Upper lobe of left lung (tissue), 4 donors: ENCODE measurements around the gene FXYD6.

ENCODE experiments used
- POLR2A ChIP-seq, 4 donors: fragments of 450-650 bp; IDR thresholded peaks; one replicate each; pipeline ENCODE4 v1.5.1; 2016 to 2017; ENCODE audit warnings: antibody characterized with exemption in 4 of 4, mild to moderate bottlenecking in 2 of 4
- POLR2AphosphoS5 ChIP-seq, 2 donors: sonication (generic); formaldehyde crosslinking; IDR thresholded peaks; one replicate each; pipeline ENCODE4 v1.5.1; 2017; ENCODE audit warnings: antibody characterized with exemption in 2 of 2
- TF ChIP-seq, protein P1 (sequence below), 6 experiments: fragments of 450-650 bp in 4 of 6; fragments of 200-600 bp in 2 of 6; sonication (generic) in 2 of 6; IDR thresholded peaks; one replicate each; pipeline ENCODE4 v1.5.1; 2016 to 2019; ENCODE audit warnings: antibody characterized with exemption in 6 of 6

DNA sequence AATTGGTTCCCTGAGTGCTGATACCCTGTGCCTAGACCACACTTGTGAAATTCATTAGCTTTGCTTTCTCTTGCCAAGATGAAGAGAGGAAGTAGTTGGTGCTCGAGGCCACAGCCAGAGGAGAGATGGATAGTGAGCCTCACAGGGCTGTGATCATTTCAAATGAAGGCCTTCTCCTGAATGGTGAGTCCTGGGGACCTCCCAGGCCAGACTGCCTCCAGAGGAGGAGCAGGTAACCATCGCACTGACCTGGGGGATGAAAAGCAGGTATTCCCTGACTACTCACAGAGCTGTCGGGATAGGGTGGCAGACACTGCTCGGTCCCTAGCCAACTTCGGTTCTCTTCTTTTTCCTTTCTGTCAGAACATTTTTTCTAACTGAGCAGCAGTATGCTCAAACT, 4.8 kb upstream of the FXYD6 start:
- TF ChIP-seq POLR2A (IDR thresholded peaks at IDR 0.05) (no peak), POLR2AphosphoS5 (IDR thresholded peaks at IDR 0.05) (no peak)
- TF ChIP-seq, protein P1, sequence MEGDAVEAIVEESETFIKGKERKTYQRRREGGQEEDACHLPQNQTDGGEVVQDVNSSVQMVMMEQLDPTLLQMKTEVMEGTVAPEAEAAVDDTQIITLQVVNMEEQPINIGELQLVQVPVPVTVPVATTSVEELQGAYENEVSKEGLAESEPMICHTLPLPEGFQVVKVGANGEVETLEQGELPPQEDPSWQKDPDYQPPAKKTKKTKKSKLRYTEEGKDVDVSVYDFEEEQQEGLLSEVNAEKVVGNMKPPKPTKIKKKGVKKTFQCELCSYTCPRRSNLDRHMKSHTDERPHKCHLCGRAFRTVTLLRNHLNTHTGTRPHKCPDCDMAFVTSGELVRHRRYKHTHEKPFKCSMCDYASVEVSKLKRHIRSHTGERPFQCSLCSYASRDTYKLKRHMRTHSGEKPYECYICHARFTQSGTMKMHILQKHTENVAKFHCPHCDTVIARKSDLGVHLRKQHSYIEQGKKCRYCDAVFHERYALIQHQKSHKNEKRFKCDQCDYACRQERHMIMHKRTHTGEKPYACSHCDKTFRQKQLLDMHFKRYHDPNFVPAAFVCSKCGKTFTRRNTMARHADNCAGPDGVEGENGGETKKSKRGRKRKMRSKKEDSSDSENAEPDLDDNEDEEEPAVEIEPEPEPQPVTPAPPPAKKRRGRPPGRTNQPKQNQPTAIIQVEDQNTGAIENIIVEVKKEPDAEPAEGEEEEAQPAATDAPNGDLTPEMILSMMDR (IDR thresholded peaks at IDR 0.05), result no peak
